Melanocyte of skin (primary cell): Measurements from ENCODE around the gene MRPL34. TPM values are rescaled to one million over a fixed set of nuclear protein-coding genes. Genes with fewer than 3 reads are reported as not detected.

ENCODE experiments used
- total RNA-seq, 2 donors: library from RNA; depleted of rRNA; stranded (reverse); fragments of >200 nt; gene quantifications; 2 replicates each; pipeline ENCODE4 v1.2.3, GENCODE V29; 2012

MRPL34 gene
- 10 to 100 TPM; 36.3 to 51.3 TPM for total RNA-seq

DNA sequence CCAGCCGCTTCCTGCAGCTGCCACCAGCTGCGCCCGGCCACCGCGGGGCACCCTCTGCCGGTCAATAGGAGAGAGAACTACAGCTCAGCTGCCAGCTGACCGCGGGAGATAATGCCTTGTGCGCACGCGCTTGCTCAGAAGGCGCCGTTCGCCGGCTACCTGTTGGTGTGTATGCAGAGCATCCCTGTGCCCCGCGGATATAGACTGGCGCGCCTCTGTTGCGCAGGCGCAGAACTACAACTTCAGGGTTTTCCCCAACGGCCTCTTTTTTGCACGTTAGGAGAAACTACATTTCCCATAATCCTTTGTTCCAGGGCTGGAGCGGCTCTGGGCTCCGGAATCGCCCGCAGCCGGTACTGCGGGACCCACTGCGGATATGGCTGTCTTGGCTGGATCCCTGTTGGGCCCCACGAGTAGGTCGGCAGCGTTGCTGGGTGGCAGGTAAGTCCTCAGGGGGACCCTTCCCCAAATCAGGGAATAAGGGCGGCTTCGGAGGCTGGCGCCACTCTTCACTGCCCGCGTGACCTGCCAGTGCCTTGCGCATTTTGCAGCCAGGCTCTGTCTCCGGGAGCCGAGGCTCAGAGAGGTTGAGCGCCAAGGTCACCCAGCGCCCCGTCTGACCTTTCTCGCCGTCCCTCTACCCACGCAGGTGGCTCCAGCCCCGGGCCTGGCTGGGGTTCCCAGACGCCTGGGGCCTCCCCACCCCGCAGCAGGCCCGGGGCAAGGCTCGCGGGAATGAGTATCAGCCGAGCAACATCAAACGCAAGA is at the start of gene MRPL34:
TSS of gene MRPL34 (plus strand) at position 356 of the 768 bp plus-strand sequence. CDS start at position 377, 21 bp downstream.

DNA sequence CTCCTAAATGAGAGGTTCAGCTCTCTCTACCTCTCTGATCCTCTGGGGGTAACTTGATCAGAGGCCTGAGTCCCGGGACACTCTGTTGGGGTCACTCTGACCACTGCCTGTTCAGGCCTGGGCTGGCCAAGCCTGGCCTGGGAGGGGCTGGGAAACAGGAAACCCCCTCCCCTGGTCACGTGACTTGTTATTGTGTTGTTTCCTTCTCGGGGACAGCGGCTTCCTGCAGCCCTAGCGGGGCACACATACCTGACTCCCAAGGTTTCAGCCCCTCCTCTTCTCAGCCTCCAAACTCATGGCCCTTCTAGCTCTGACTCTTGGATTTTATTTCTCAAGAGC is 41.1 kb upstream of the MRPL34 start, which contains the start of gene USHBP1:
TSS of gene USHBP1 (minus strand) at position 105 of the 339 bp plus-strand sequence. CDS start 446 bp downstream, outside the sequence.

DNA sequence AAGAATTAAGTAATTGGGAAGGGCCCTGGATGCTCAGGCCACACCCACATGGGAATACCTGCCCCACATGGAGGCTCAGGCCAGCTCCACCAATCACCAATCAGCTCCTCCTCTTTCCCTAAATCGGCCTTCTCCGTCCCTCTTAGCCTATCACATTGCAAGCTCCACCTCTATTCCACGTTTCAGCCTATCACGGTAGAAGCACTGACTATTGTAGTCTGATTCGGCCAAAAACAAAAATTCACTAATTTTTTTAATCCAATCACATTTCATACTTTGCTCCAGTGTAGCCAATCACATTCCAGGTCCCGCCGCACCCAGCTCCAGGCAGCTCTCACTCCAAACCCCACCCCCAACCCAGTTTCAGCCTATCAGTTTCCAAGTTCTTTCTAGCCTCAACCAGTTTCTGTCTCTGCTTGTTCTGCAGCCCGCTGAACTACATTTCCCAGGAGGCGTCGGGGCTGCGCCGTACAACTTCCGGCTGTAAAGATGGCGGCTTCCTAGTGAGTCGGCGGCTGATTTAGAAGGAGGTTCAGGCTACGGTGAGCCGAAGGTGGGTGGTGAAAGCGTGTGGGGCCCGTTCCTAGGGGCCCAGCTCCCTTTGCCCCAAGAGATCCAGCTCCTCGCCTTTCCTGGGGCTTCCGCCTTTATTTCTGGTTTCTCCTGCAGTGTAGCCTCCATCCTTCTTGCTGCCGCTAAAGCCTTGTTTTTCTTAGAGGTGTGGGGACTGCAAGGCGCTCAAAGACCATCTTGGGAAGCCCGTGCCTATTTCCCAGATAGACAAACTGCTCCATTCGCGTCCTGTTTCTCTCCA is 38.5 kb upstream of the MRPL34 start, which contains the start of gene BABAM1:
TSS of gene BABAM1 (plus strand) at position 469 of the 814 bp plus-strand sequence. CDS start 1,364 bp downstream, outside the sequence.

DNA sequence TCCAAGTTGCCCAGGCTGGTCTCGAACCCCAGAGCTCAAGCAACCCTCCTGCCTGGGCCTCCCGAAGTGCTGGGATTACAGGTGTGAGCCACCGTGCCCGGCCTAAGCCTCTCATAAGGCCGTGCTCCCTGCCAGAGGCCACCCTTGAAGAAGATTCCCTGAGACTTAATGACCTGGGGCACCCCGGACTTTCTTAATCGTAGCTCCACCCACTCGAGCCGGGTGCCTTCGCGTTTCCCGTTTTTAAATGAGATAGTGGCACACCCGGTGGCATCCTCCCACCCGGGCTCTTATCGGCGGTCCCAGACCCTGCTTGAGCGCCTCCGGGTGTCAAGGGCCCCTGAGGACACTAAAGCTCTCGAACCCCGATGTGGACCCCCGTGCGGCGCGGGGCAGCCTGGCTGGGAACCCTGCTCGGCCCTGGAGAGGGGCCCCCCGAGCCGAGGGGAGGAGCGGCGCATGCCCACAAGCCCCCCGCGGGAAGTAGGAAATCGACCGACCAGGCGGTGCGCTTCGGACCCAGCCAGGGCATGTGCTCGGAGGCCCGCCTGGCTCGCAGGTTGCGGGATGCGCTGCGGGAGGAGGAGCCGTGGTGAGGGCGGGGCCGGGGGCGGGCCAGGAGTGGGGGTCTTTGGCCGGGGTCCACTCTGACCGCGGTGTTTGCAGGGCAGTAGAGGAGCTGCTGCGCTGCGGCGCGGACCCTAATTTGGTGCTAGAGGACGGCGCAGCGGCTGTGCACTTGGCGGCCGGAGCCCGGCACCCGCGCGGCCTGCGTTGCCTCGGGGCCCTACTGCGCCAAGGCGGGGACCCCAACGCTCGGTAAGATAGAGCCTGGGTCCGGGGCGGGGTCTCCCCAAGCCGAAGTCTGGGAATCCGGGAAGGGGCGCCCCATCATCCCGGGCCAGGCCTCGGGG is 24.0 kb upstream of the MRPL34 start, which contains the start of gene ANKLE1:
TSS of gene ANKLE1 (plus strand) at position 511 of the 914 bp plus-strand sequence. CDS start at position 531, 20 bp downstream.

DNA sequence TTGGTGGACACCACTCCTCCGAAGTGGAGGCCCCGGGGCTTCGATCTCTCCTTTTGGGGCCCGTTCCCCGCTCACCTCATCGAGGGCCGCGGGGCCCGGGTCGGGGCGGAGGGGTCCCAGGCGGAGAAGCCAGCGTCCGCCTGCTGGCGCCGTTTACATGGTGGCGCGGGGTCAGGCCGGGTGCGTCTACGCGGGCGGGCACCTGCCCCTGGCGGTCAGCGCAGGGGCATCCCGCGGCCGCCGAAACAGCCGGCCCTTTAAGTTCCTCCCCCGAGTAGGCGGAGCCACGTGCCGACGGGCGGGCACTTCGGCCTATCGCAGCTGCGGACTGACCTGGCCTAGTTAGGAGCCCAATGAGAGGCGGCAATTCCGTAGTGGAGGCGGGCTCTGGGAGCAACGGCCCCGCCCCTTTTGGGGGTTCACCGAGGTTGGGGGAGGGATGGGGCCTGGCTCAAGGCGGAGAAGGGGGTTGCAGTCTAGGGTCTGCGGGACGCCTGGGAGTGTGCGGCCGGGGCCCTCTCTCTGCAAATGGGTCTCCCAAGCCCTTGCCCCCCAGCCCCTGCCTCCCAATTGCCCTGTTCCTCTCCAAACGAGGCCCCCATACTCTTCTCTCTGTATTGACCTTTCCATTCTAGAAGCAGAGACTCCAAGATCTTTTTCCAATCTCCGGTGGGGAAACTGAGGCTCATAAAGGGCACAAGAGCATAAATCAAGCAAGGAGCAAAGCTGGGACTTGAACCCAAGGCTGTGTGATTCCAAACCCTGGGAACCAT is 2.3 kb upstream of the MRPL34 start, which contains the start of gene ABHD8:
TSS of gene ABHD8 (minus strand) at position 259 of the 773 bp plus-strand sequence. CDS start 1,809 bp downstream, outside the sequence.

DNA sequence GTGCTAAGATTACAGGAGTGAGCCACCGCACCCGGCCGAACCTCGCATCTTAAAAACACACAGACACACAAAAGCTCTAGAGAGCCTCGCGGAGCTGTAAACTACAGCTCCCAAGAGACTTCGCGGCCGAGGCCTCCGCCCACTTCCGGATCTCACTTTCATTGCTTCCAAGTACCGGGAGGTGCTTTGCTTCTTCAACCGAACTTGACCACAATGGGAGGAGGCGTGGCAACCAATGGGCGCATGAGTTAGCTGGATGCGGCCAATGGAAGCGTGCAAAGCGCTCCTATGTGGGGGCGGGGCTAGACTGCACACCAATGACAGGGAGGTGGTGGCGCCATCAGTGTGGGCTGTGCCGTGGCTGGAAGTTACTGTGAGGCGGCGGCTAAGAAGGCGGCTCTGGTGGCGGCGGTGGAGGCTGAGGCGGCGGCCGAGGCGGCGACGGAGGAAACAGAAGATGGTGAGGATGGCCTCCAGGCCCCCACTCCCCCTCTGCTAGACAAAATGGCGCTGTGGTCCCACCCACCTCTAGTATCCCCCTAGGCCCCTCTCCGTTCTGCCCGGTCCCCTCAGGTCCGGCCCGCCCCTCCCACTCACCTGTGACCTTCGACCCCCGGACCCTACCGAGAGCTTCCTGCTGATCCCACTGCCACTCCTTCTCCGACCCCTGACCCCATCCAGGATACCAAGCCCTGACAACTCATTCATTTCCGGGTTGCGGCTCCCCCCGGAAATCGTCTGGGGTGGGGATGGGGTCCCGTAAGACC is 3.7 kb downstream of the MRPL34 start, which contains the start of gene DDA1:
TSS of gene DDA1 (plus strand) at position 366 of the 767 bp plus-strand sequence. CDS start at position 458, 92 bp downstream.

DNA sequence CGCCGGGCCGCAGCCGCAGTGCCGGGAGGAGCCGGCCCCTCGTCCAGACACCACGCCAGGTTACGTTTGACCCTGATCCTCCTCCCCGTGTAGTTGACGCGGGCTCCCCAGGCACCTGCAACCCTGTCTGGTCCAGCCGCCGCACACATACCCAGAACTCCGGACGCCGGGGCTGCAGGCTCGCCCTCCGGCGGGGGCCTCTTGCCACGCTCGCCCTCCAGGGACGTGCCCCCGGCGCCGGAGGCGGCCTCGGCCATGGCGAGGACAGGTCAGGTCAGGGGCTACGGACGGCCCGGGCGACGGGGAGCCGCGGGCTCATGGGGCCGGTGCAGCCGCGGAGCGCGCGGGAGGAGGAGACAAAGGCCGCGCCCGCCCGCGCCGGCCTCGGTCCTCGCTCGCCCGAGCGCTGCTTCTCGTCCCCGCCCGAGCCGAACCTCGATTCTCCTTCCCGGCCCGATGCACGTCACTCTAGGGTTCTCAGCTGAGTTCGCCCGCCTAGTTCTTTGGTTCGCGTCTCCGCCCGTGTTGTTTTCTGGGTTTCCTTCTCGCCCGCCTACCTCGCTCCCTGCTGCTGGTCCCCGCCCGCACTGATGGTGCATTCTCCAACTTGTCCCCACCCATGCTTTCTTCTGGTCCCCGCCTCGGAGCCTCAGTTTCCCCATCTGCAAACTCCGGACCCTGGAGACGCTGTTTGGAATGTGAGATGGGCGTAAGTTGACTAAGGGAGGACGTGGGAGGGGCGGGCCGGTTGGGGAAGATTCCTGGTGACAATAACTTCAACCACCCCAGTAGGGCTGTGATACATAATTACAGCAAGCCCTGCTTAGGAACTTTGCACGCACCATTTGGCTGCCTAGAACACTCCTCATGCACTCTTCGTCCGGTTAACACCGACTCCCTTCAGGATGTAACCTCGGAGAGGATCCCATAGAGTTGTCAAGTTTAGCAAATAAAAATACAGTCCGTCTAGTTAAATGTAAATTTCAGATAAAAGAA is 29.0 kb downstream of the MRPL34 start, which contains the start of gene ANO8:
TSS of gene ANO8 (minus strand) at position 442 of the 996 bp plus-strand sequence. CDS start at position 257, 185 bp downstream.

DNA sequence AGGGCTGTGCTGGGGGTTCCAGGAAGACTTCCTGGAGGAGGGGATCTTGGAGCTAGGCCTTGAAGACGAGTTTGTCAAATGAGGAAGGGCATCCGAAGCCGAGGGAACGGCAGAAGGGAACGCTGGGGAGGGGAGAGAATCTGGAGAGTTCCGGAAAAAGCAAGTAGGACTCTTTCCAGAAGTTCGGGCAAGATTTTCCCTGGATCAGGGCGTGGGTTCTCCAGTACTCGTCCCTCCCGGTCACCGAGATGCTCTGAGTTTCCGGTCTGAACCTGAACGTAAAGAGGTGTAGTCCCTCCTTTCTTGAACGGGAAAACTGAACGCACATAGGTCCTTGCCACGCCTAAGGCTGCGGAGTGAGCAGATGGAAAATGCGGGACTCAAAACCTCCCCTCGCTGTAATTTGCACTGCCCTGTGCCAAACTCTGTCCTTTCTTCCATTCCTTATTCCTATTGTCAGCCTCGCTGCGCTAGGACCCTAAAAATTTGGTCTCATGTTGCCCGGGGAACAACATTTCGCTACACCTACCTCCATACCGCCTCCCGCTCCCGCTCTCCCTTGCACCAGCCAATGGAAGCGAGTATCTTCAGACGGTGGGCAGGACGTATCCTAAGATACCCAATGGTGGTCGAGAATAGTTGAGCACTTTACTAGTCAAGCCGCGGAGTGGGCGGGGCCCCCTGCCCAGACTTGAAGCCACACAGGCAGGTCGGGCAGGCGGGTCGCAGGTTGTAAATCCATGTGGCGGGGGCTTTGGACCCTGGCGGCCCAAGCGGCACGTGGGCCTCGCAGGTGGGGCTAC is 31.4 kb downstream of the MRPL34 start, which contains the start of gene GTPBP3:
TSS of gene GTPBP3 (plus strand) at position 682 of the 803 bp plus-strand sequence. CDS start at position 741, 59 bp downstream.

Other genes with a start within 250 kb of the MRPL34 start
- gene HAUS8, start 230.4 kb upstream of the MRPL34 start, total RNA-seq: 1 to 10 TPM; 2.8 to 8.3 TPM
- gene MYO9B, start 230.1 kb upstream of the MRPL34 start, total RNA-seq: 100 to 1,000 TPM; 102 to 116 TPM
- 10 to 100 TPM; 19.3 to 33.0 TPM for gene USE1, start 90.5 kb upstream of the MRPL34 start, total RNA-seq
- 1 to 10 TPM; 5.3 to 8.6 TPM for gene OCEL1, start 79.6 kb upstream of the MRPL34 start, total RNA-seq
- 10 to 100 TPM; 35.4 to 56.9 TPM for gene NR2F6, start 60.0 kb upstream of the MRPL34 start, total RNA-seq
- gene USHBP1, start 41.1 kb upstream of the MRPL34 start, total RNA-seq: not detected
- 100 to 1,000 TPM in 1 of 2 donors, 10 to 100 TPM in 1; 92.9 to 124 TPM for gene BABAM1, start 38.4 kb upstream of the MRPL34 start, total RNA-seq
- 1 to 10 TPM in 1 of 2 donors, under 1 TPM in 1; 0.34 to 2.3 TPM for gene ANKLE1, start 24.0 kb upstream of the MRPL34 start, total RNA-seq
- 1 to 10 TPM; 7.7 to 8.3 TPM for gene ABHD8, start 2.4 kb upstream of the MRPL34 start, total RNA-seq
- gene DDA1, start 3.7 kb downstream of the MRPL34 start, total RNA-seq: 10 to 100 TPM; 13.4 to 29.6 TPM
- gene ANO8, start 29.0 kb downstream of the MRPL34 start, total RNA-seq: 1 to 10 TPM; 3.4 to 3.7 TPM
- gene GTPBP3, start 31.7 kb downstream of the MRPL34 start, total RNA-seq: 10 to 100 TPM; 16.3 to 17.2 TPM
- gene PLVAP, start 71.5 kb downstream of the MRPL34 start, total RNA-seq: under 1 TPM in 1 of 2 donors, not detected in 1; under 0.01 TPM
- 1 to 10 TPM; 1.3 to 1.4 TPM for gene CCDC194, start 88.3 kb downstream of the MRPL34 start, total RNA-seq
- 100 to 1,000 TPM in 1 of 2 donors, 10 to 100 TPM in 1; 95.3 to 226 TPM for gene BST2, start 99.8 kb downstream of the MRPL34 start, total RNA-seq
- 10 to 100 TPM; 45.8 to 55.6 TPM for gene MVB12A, start 114.2 kb downstream of the MRPL34 start, total RNA-seq
- under 1 TPM in 1 of 2 donors, not detected in 1; under 0.01 TPM for gene TMEM221, start 142.8 kb downstream of the MRPL34 start, total RNA-seq
- not detected for gene NXNL1, start 155.1 kb downstream of the MRPL34 start, total RNA-seq
- gene SLC27A1, start 164.7 kb downstream of the MRPL34 start, total RNA-seq: 10 to 100 TPM; 16.9 to 21.3 TPM
- gene PGLS, start 205.8 kb downstream of the MRPL34 start, total RNA-seq: 10 to 100 TPM; 50.3 to 59.9 TPM
- gene COLGALT1, start 249.8 kb downstream of the MRPL34 start, total RNA-seq: 10 to 100 TPM; 69.2 to 81.9 TPM